ENCODE measurements around the gene RUVBL1. TPM values are rescaled to one million over a fixed set of nuclear protein-coding genes. Genes with fewer than 3 reads are reported as not detected.

The RUVBL1 gene
- total RNA-seq, 6 experiments from 2014 or later, result 61.2 to 75.4 (median 69.2) TPM

- peaks cover 4% of the 10 kb centered on the region for H3K9me3 Mint-ChIP-seq
- peak within 1 kb of the TSS; percentile 90 for H3K27ac Mint-ChIP-seq
- peak; percentile 77 for DNase-seq
- H3K27me3 Mint-ChIP-seq (ENCODE audit: insufficient read depth), result peaks cover 6% of the 10 kb centered on the region
- H3K4me3 Mint-ChIP-seq, result peak within 1 kb of the TSS; percentile 89
- H3K36me3 Mint-ChIP-seq (ENCODE audit: low read depth), result peaks cover 29% of the 10 kb centered on the region
- no peak for TF ChIP-seq CTCF (IDR thresholded peaks at IDR 0.05)
- H3K4me1 Mint-ChIP-seq (ENCODE audit: low read depth), result peaks cover 5% of the 10 kb centered on the region
These were observed 29.8 kb upstream of the RUVBL1 start, which contains the start of gene EEFSEC for GRCh38 chr3:128153156-128154041. Gene EEFSEC (plus strand): TSS chr3:128153481. CDS start chr3:128153508, 27 bp downstream.

- H3K27me3 Mint-ChIP-seq (ENCODE audit: insufficient read depth), result peaks cover 6% of the 10 kb centered on the region
- no peak for TF ChIP-seq CTCF (IDR thresholded peaks at IDR 0.05)
- H3K4me1 Mint-ChIP-seq (ENCODE audit: low read depth), result peaks cover 5% of the 10 kb centered on the region
- peak overlapping the region; percentile 90 for H3K27ac Mint-ChIP-seq
- peaks cover 4% of the 10 kb centered on the region for H3K9me3 Mint-ChIP-seq
- peak; percentile 78 for DNase-seq
- H3K4me3 Mint-ChIP-seq, result peak overlapping the region; percentile 89
- H3K36me3 Mint-ChIP-seq (ENCODE audit: low read depth), result peaks cover 22% of the 10 kb centered on the region
These were observed 29.0 kb upstream of the RUVBL1 start for GRCh38 chr3:128152419-128153155.

- Mint-ChIP-seq H3K27ac (no peak overlapping the region), H3K27me3 (ENCODE audit: insufficient read depth) (peaks cover 6% of the 10 kb centered on the region), H3K4me1 (ENCODE audit: low read depth) (peaks cover 5% of the 10 kb centered on the region), H3K4me3 (no peak overlapping the region), H3K36me3 (ENCODE audit: low read depth) (peaks cover 17% of the 10 kb centered on the region), H3K9me3 (peaks cover 4% of the 10 kb centered on the region)
- DNase-seq, result no peak
- no peak for TF ChIP-seq CTCF (IDR thresholded peaks at IDR 0.05)
These were observed 28.2 kb upstream of the RUVBL1 start for GRCh38 chr3:128151758-128152274.

- Mint-ChIP-seq H3K4me3 (no peak overlapping the region), H3K4me1 (ENCODE audit: low read depth) (peaks cover 13% of the 10 kb centered on the region)
- no peak for TF ChIP-seq CTCF (IDR thresholded peaks at IDR 0.05)
These were observed 26.0 kb upstream of the RUVBL1 start for GRCh38 chr3:128149650-128150049.

GRCh38 chr3:128146201-128146600 is 22.6 kb upstream of the RUVBL1 start:
- H3K4me3 Mint-ChIP-seq, result no peak overlapping the region
- no peak overlapping the region for H3K27ac Mint-ChIP-seq
- TF ChIP-seq CTCF (IDR thresholded peaks at IDR 0.05), result no peak
- no peaks in the 10 kb centered on the region for H3K9me3 Mint-ChIP-seq
- H3K27me3 Mint-ChIP-seq (ENCODE audit: insufficient read depth), result peaks cover 1% of the 10 kb centered on the region; the same call in 1 of the 2 replicates
- no peaks in the 10 kb centered on the region for H3K36me3 Mint-ChIP-seq (ENCODE audit: low read depth)
- no peak for DNase-seq
- peaks cover 27% of the 10 kb centered on the region for H3K4me1 Mint-ChIP-seq (ENCODE audit: low read depth)

More at GRCh38 chr3:128149650-128150049, 26.0 kb upstream of the RUVBL1 start:
- peaks cover 6% of the 10 kb centered on the region for H3K27me3 Mint-ChIP-seq (ENCODE audit: insufficient read depth)
- peaks cover 4% of the 10 kb centered on the region for H3K9me3 Mint-ChIP-seq
- DNase-seq, result no peak
- no peak overlapping the region for H3K27ac Mint-ChIP-seq
- peaks cover 5% of the 10 kb centered on the region; the same call in 1 of the 2 replicates for H3K36me3 Mint-ChIP-seq (ENCODE audit: low read depth)
